ENCODE measurements around the gene ZNF746.
A peak's percentile ranks its signal among the peaks of the same experiment; 100 is the strongest.

ZNF746 gene

DNA sequence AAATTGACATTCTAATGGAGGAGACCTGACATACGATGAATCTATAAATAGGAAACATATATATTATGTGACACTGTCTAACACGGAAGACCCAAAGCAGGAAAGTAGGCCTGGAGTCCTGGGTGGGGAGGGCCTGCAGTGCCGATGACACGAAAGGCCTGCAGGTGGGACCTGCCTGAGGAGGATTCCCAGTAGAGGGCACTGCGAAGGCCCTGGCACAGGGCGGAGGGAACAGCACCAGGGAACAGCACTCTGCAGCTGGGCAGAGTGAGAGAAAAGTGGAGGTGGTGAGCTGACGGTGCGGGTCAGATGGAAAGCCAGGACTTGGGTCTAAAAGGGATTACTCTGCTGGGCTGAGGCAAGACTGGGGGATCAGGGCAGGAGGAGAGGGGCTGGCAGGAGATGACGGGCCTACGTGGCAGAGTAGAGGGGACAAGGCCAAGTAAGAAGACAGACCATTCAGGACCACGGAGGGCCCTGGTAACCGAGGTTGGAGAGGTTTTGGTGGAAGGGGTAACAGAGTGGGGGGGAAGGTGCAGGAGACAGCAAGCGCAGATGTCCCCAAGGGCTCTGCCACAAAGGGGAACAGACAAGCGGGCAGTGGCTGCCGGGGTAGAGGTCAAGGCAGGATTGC lies 8.1 kb downstream of the ZNF746 start:
- DNase-seq: no peak

DNA sequence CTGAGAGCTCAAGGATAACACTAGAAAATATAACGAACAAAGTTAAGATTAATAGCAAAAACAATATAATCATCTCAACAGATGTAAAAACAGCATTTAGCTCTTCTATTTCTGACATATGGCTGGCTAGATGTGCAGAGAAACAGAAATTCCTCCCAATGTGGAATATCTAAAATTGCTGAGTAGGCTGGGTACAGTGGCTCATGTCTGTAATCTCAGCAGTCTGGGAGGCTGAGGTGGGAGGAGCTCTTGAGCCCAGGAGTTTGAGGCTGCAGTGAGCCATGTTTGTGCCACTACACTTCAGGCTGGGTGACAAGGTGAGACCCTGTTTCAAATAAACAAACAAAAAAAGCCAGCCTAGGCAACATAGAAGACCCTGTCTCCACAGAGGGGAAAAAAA lies 18.0 kb downstream of the ZNF746 start:
- no peak for DNase-seq

DNA sequence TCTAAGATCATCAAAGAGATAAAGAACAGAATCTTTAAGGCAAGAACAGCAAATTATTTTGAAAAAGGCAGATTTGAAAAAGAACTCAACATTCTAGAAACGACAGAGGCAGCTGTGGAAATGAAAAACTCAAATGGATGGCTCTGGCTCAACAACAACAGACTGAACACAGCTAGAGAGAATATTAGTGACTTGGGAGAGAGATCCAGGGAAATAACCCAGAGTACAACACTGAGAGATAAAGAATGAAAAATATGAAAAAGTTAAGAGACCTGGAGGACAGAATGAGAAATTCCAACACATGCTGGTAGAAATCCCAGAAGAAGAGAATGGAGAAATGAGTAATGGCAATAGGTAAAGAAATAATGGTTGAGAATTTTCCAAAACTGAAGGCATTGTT lies 18.9 kb downstream of the ZNF746 start:
- no peak for DNase-seq

DNA sequence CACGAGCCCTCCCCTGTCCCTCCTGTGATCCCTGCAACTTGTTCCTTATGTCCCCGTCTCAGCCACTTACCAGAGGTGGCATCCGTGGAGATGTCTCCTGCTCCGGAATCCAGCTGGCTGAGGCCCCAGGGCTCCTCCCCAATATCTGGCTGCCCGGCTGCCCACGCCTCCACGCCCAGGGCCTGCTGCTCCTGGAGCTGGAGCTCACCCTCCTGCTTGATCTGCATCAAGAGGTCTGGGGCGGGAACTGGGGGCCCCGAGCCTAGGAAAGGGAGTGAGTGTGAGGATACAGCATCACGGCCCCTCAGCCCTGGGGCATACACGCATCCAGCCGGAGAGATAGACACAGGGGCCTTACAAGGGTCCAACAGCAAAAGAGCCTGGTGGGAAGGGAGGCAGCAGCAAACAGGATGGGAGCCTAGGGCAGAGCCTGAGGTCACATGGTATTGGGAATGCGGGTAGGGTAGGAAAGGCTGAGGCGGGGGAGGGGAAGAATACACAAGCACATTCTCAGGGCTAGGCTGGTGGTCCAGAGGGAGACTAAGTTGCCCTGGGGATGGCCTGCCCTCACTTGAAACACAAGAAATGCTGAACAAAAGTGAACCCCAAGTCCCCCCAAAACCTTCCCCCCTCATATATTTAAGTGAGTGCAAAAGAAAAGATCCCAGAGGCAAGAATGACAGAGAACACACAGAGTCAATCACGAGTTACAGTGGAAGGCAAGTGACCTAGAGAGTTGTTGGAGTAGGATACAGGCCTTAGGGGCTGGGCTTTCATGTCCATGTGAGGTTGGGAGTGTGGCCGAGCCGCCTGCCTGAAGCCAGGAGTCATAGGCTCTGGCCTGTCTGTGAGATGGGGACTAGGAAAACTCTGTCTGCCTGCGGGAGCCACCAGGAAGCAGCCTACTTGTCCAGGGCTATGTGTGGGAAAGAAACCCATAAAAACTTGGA lies 19.8 kb downstream of the ZNF746 start:
- no peak for DNase-seq

DNA sequence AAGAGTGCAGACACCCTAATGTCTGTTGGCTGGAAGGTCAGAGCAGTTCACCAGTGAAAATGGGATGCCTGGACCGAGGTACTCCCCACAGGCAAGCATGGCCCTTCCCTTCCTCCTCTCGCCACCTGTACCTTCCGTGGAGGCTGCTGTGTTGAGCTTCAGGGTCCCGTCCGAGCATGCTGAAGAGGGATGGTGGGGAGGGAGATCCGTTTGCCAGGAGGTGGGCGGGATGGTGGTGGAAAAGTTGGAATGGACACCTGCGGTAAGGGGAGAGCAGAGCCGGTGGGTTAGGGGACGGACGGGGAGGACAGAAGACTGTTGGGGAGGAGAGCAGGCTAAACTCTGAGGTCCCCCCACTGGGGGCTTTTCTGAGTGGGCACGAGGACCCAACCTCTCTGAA lies 20.8 kb downstream of the ZNF746 start:
- DNase-seq: no peak

DNA sequence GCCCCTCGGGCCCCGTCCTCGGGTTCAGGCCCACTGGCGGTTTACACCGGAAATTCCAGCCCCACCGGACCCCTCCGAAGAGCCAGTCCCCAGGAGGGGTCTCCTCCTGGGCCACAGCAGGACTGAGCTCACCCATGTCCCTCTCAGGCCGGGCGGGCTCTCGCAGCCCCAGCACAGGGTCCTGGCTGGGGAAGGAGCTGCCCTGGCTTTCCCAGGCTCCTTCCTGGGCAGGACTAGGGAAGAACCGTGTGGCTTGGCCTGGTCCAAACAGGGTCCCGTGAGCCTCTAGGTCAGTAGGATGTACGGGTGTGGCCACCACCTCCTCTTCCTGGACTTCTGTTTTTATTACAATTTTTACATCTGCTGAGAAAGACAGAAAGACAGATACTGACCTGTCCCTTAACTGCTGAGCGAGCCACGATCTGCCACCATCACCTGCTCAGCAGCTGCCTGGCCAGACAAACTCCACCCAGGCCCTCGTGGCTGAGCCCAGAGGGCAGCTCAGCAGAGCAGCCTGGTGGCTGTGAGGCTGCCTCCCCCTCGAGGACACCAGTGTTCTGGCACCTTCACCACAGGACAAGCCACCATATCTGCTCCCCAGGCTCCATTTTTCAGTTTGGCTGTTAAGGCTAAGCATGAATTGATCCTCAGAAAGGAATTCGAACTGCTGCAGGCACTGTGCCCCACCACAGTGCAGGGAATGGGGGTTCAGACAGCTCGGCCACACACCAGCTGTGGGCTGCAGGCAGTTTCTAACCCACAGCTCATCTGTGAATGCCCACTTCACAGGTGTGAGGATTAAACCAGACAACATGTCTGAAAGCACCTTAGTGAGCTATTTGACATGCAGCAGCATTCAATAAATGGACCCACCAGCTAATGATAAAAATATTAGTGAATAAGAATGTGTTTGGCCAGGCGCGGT lies 22.2 kb downstream of the ZNF746 start:
- DNase-seq: no peak

DNA sequence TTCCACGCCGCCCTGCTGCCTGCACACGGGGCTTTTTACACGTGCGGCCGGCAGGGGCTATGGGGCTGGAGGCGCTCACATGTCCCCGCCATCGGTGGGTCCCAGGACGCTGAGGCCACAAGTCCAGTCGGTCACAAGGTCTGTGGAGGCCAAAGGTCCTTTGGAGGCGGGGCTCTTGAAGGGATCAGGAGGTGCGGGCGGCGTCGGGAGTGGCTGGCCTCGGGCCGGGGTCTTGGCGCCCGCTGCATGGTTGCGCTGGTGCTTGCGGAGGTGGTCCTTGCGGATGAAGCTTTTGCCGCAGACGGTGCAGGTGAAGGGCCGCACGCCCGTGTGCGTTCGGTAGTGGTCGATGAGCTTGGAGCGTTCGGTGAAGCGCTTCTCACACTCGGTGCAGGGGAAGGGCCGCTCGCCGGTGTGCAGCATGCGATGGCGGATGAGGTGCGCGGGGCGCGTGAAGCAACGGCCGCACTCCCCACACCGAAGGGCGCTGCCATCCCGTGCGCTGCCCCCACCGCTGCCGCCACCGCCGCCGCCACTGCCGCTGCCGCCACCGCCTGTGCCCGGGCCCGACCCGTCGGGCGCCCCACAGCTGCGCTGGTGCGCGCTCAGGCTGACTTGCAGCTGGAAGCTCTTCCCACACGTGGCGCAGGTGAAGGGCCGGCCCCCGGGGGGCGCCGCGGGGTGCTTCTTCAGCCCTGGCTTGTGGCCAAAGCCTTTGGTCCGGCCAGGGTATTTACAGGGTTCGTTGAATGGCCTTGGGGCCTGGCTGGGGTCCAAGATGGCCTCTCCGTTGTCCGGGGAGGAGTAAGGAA lies 23.1 kb downstream of the ZNF746 start:
- no peak for DNase-seq

DNA sequence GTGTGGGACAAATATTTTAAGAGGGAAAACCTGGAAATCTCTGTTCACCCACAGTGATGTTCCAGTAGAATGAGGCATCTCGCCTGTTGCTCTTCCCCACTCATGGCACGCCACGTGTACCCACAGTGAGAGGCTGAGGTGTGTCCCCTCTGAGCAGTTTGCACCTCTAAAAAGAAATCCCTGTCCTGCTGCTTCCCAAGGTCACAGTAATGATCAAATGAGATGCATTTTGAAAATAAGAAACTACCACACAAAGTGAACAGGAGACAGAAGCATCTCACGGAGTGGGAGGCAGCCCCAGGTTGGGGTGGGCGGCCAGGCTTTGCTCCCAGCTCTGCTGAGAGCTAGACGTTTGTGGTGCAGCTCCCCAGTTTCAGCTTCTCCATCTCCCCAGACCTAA lies 24.4 kb downstream of the ZNF746 start:
- DNase-seq: no peak

DNA sequence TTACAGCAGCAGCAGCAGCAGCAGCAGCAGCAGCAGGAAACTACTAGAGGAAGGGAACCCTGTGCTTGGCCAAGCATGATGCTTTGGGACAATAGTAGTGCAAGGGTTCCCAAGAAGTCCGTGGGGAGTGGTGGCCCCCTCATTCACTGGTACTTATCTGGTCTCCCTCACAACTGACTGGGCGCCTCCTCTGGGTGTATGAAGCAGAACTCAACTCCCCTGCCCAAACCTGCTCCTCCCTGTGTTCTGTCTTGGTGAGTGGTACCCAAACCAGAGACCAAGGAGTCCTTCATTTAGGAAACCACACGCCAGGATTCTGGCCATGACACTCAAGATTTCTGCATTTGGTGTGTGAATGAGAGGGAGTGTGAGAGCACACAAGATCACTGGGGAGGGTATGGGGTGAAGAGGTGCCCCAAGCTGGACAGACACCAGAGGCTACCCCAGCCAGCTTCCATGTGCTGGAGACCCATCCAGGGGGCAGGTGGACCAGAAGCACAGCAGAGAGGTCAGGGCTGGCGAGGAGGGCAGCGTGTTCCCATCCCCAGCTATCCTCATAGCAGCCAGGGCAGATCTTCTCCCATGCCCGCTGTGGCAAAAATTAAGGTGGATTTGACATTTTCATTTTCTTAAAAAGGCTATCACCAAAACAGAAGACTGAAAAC lies 26.2 kb downstream of the ZNF746 start:
- no peak for DNase-seq

DNA sequence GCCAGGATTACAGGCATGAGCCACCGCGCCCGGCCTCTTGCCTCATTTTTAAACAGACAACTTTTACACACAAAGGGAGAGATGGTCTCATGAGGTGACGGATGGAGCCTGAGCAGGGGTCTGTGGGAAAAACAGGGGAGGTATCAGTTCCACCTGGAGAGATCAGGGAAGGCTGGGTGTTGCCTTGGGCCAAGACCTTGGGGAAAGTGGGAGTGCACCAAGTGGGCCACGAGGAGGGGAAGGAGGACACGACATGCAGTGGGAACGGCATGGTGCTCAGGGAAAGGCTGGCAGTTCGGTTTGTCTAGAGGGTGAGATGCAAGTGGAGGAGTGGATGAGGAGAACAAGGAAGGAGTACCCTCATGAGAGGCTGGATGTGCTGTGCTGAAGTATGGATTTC lies 27.8 kb downstream of the ZNF746 start:
- no peak for DNase-seq

DNA sequence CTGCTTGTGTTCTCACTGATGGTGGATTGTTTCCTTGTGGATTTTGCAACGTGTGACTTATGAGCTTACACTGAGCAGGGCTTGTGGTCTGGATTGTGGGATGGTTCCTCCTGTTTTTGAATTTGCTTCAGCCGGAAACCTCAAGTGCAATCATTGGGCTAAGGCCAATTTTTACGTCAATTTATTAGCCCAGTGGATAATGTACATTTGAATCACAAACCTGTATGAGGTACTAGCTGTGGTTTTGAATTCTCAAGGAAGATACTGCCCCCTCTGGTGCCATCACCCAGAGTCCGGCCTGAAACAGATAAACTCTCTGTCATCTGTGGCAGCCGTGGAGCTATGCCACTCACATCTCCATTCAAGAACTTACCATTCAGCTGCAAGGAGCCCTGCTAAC lies 29.4 kb downstream of the ZNF746 start:
- no peak for DNase-seq

DNA sequence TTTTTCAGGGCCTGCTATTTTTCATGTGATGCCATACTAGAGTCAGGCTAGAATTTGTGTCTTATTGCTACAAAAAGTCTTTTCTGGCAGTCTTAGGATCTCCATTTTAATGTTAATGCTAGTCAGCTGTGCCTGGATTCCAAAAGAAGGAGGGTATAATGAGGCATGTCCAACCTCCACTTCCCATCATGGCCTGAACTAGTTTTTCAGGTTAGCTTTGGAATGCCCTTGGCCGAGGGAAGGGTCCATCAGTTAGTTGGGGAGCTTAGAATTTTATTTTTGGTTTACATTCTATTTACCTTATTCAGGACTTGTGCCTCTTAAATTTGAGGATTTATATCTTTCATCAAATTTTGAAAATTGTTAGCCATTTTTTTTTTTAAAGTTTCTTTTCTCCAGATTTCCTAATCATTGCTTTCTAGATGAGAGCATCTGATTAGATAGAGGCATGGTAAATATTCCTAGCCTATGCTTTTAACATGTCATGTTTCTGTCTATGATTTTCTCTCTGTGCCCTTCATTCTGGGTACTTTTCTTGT lies 30.2 kb downstream of the ZNF746 start:
- no peak for DNase-seq

DNA sequence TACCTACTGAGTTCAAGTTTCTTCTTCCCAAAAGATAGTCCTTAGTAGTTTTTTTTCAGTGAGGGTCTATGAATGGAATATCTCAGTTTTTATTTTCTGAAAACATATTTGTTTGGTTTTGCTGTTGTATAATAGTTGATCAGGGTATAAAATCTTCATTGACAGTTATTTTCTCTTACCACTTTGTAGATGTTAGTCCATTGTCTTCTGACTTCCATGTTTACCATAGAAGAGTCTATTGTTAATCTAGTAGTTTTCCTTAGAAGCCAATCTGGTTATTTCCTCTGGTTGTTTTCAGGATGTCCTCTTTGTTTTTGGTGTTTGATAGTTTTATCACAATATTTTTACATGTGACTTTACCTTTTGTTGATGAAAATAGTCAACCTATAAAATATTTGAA lies 31.2 kb downstream of the ZNF746 start:
- DNase-seq: no peak

DNA sequence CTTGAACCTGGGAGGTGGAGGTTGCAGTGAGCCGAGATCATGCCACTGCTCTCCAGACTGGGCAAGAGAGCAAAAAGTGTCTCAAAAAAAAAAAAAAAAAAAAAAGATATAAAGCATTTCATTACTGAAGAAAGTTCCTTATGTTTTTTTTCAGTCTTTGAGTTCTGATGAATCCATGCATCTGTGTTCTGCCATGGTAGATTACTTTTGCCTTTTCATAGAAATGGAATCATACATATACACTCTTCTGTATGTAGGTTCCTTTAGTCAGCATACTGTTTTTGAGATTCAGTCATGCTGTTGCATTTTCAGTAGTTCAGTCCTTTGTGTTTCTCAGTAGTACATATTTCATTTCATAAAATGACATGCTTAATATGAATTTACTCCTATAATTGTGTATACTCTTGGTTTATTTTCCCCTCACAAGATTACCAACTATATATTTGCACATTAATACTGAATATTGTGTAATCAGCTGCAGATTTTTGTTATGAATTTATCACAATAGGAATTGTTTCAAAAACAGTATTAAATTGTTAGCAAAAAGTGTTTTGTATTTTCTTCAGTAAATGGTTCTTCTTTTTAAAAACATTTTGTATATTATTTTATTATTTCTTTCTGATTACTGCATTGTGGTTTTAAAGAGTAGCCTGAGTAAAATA lies 34.0 kb downstream of the ZNF746 start:
- DNase-seq: no peak

DNA sequence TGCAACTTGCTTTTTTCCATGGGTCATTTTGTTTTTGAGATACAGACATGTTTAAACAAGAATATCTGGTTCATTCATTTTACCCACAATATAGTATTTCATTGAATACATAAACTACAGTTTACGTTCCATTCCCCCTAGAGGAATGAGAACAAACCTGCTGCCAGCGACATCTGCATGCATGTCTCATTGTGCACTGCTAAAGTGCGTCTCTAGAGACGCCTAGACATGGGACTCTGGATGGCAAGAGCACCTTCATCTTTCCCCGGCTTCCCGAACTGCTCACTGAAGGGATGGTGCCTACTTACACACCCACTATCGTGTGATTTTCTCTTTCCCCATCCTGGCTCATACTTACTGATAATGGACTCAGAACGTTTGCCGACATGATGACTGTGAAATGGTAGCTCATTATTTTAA lies 35.5 kb downstream of the ZNF746 start:
- no peak for DNase-seq

DNA sequence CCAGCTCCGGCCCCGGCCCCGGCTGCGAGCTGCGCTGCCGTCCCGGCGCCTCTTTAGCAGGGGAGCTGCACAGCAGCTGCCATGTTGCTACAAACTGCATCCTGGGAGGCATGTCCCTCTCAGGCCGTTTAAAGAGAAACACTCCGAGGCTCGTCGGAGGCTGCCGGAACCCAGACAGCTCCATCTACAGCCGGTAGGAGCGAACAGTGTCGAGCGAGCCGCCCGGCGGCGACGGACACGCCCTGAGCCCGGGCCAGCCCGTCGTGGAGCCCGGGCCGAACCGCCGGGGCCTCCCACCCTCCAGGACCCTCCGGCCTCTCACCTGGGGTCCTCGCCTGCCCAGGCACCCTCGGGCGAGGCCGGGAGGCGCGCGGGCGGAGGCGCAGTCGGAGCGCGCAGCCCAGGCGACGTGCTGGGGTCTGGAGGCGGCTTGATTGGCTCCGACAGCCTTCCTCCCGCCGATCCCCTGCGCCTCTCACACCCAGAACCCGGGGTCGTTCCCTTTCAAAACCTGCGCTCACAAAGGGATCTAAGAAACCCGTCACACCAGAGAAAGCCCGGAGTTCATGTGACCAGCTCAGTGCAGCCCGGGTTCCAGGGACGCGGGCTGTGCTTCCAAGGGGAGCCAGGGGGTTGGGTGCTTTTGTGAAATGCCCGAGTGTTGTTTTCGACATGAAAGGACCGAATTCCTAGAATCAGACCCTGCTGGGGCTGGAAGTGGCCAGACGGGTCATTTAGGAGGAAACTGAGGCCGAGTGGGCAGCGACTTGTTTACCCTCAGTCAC lies 36.9 kb downstream of the ZNF746 start, which contains the start of gene ZNF777:
ZNF777 (minus strand) TSS at position 570 of the 785 bp plus-strand sequence. CDS start 5,040 bp downstream, outside the sequence.
- peak; percentile 87 for DNase-seq

DNA sequence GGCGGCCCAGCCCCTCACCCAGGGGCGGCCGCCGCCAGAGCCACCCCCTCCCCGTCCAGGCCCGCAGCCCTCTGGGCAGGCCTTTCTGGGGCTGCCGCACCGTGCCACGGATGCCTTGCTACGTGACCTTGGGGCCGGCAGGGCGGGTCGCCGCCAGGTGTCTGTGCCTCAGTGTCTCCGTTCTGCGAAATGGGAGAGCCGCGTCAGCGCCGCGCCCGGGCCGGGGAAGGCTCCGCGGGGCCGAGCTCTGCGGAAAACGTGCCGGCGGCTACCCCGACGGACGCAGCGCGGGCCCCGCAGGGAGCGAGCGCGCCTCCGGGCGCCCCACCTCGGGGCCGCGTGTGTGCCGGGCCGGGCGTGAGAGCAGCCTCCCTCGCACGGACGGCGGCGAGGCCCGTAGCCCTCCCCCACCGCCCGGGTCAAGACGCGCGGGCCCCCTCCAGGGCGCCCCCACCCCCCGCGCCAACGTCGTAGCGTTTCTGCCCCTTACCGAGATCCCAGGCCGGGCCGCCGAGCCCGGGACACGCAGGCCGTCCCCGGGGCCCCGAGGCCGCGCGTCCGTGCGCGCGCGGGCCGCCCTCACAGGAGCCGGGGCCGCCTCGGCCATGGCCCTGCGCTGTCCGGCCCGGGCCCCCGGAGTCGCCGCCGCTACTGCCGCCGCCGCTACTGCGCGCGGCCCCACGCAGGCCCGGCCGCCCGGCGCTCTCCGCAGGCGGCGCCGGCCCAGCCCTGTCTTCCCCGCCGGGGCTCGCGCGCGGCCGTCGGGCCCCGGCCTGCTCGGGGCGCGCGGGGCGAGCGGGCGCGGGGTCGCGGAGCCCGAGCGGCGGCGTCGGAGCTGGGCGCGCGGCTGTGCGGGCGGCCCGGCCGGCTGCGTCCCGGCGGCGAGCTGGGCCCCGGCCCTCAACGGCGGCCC lies 37.8 kb downstream of the ZNF746 start:
- no peak for DNase-seq

DNA sequence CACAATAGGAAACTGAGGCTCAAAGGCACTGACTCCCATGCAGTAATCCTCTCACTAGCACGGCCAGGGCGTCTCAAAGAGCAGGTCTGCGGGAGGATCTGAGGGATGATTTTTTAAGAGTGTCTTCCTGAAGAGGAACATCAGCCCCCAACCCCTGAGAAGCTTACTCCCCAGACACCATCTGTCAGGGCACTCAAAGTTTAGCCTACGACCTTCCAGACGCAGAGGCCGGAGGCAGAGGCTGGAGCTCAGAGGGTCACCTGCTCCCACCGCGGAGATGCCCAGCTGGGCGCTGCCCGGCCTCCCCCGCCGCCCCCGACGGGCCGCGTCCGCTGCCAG lies 38.4 kb downstream of the ZNF746 start:
- DNase-seq: no peak

DNA sequence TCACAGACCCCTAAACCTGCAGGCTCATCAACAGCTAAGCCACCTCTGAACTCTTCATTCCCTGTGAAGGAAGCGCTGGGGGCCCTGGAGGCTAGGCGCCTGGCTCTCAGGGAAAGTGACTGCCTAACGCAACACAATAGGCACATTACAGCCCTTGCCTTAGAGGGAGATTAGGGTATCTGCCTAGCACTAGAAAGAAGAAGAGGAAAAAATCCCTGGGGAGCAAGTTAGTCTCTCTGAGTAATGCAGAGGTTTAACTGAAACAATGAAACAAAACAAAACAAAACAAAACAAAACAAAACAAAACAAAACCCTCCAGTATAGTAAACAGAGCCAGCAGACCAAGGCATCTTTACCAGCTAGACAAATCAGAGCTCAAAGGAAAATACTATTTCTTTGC lies 39.4 kb downstream of the ZNF746 start:
- no peak for DNase-seq

Measured in CD4-positive, alpha-beta T cell treated with Interleukin-21 for 1 hour (primary cell).